Neuron (in vitro differentiated cells): Measurements from ENCODE around the gene CAMTA1.

Experiments used
- H2AFZ ChIP-seq: one replicate; pipeline ENCODE4 v1.6.1; 2013; ENCODE audit warnings: low read depth, mild to moderate bottlenecking, inconsistent platforms, low read length, moderate library complexity
- H3K27me3 ChIP-seq: one replicate; pipeline ENCODE4 v1.6.1; 2013; ENCODE audit warnings: low read length; ENCODE audit not compliant: insufficient read depth
- H3K36me3 ChIP-seq: one replicate; pipeline ENCODE4 v1.6.1; 2013; ENCODE audit warnings: low read length; ENCODE audit not compliant: insufficient read depth
- H3K4me1 ChIP-seq: one replicate; pipeline ENCODE4 v1.6.1; 2013; ENCODE audit warnings: low read length; ENCODE audit not compliant: insufficient read depth
- H3K4me3 ChIP-seq: 2 replicates; pipeline ENCODE4 v1.5.1; 2013; ENCODE audit warnings: mild to moderate bottlenecking, low read length, moderate library complexity
- H3K9me3 ChIP-seq: one replicate; pipeline ENCODE4 v1.6.1; 2013; ENCODE audit warnings: low read length

Gene CAMTA1

GRCh38 chr1:7463526-7463925 is 678.3 kb downstream of the CAMTA1 start:
- no peak overlapping the region for H3K4me3 ChIP-seq
- H3K9me3 ChIP-seq: peaks cover 3% of the 10 kb centered on the region
- no peaks in the 10 kb centered on the region for H3K36me3 ChIP-seq
- H2AFZ ChIP-seq: no peak overlapping the region
- peaks cover 9% of the 10 kb centered on the region for H3K27me3 ChIP-seq
- H3K4me1 ChIP-seq: no peaks in the 10 kb centered on the region

- Histone ChIP-seq H2AFZ (no peak overlapping the region), H3K4me1 (no peaks in the 10 kb centered on the region), H3K36me3 (no peaks in the 10 kb centered on the region), H3K9me3 (peaks cover 3% of the 10 kb centered on the region), H3K27me3 (peaks cover 9% of the 10 kb centered on the region), H3K4me3 (no peak overlapping the region)
Observed at GRCh38 chr1:7464736-7465135, 679.5 kb downstream of the CAMTA1 start.

- H2AFZ ChIP-seq: no peak overlapping the region
- peaks cover 15% of the 10 kb centered on the region for H3K27me3 ChIP-seq
- H3K36me3 ChIP-seq: no peaks in the 10 kb centered on the region
- no peak overlapping the region for H3K4me3 ChIP-seq
- peaks cover 3% of the 10 kb centered on the region for H3K9me3 ChIP-seq
- no peaks in the 10 kb centered on the region for H3K4me1 ChIP-seq
Observed at GRCh38 chr1:7467476-7468175, 682.4 kb downstream of the CAMTA1 start.

- Histone ChIP-seq H2AFZ (no peak overlapping the region), H3K36me3 (no peaks in the 10 kb centered on the region), H3K4me1 (no peaks in the 10 kb centered on the region), H3K27me3 (peaks cover 15% of the 10 kb centered on the region), H3K4me3 (no peak overlapping the region), H3K9me3 (peaks cover 3% of the 10 kb centered on the region)
Observed at GRCh38 chr1:7468248-7468647, 683.0 kb downstream of the CAMTA1 start.

GRCh38 chr1:7469255-7469938 is 684.1 kb downstream of the CAMTA1 start:
- peaks cover 15% of the 10 kb centered on the region for H3K27me3 ChIP-seq
- no peak overlapping the region for H3K4me3 ChIP-seq
- no peaks in the 10 kb centered on the region for H3K36me3 ChIP-seq
- no peaks in the 10 kb centered on the region for H3K4me1 ChIP-seq
- H2AFZ ChIP-seq: no peak overlapping the region
- peaks cover 3% of the 10 kb centered on the region for H3K9me3 ChIP-seq

- peaks cover 3% of the 10 kb centered on the region for H3K9me3 ChIP-seq
- no peak overlapping the region for H2AFZ ChIP-seq
- H3K4me3 ChIP-seq: no peak overlapping the region
- H3K4me1 ChIP-seq: no peaks in the 10 kb centered on the region
- no peaks in the 10 kb centered on the region for H3K36me3 ChIP-seq
- H3K27me3 ChIP-seq: peaks cover 13% of the 10 kb centered on the region
Observed at GRCh38 chr1:7470904-7471638, 685.8 kb downstream of the CAMTA1 start.

- H3K4me3 ChIP-seq: no peak overlapping the region
- H3K36me3 ChIP-seq: no peaks in the 10 kb centered on the region
- H3K4me1 ChIP-seq: no peaks in the 10 kb centered on the region
- H3K9me3 ChIP-seq: peaks cover 3% of the 10 kb centered on the region
- H2AFZ ChIP-seq: no peak overlapping the region
- peaks cover 13% of the 10 kb centered on the region for H3K27me3 ChIP-seq
Observed at GRCh38 chr1:7471836-7472235, 686.6 kb downstream of the CAMTA1 start.

GRCh38 chr1:7473223-7474142 is 688.2 kb downstream of the CAMTA1 start:
- Histone ChIP-seq H3K4me3 (no peak overlapping the region), H3K9me3 (no peaks in the 10 kb centered on the region), H3K27me3 (peaks cover 20% of the 10 kb centered on the region), H3K4me1 (no peaks in the 10 kb centered on the region), H3K36me3 (no peaks in the 10 kb centered on the region), H2AFZ (no peak overlapping the region)

GRCh38 chr1:7474143-7474490 is 688.9 kb downstream of the CAMTA1 start:
- Histone ChIP-seq H3K4me1 (no peaks in the 10 kb centered on the region), H3K27me3 (peaks cover 20% of the 10 kb centered on the region), H2AFZ (no peak overlapping the region), H3K4me3 (no peak overlapping the region), H3K9me3 (no peaks in the 10 kb centered on the region), H3K36me3 (no peaks in the 10 kb centered on the region)

GRCh38 chr1:7474786-7475502 is 689.7 kb downstream of the CAMTA1 start:
- H2AFZ ChIP-seq: no peak overlapping the region
- H3K9me3 ChIP-seq: no peaks in the 10 kb centered on the region
- no peak overlapping the region for H3K4me3 ChIP-seq
- no peaks in the 10 kb centered on the region for H3K4me1 ChIP-seq
- H3K27me3 ChIP-seq: peaks cover 15% of the 10 kb centered on the region
- no peaks in the 10 kb centered on the region for H3K36me3 ChIP-seq

GRCh38 chr1:7475691-7476090 is 690.4 kb downstream of the CAMTA1 start:
- Histone ChIP-seq H2AFZ (no peak overlapping the region), H3K9me3 (no peaks in the 10 kb centered on the region), H3K36me3 (no peaks in the 10 kb centered on the region)

GRCh38 chr1:7476402-7476801 is 691.1 kb downstream of the CAMTA1 start:
- Histone ChIP-seq H3K4me3 (no peak overlapping the region), H2AFZ (no peak overlapping the region), H3K36me3 (no peaks in the 10 kb centered on the region), H3K9me3 (no peaks in the 10 kb centered on the region), H3K27me3 (peaks cover 10% of the 10 kb centered on the region), H3K4me1 (no peaks in the 10 kb centered on the region)

More at GRCh38 chr1:7475691-7476090, 690.4 kb downstream of the CAMTA1 start:
- Histone ChIP-seq H3K4me1 (no peaks in the 10 kb centered on the region), H3K4me3 (no peak overlapping the region), H3K27me3 (peaks cover 12% of the 10 kb centered on the region)
